B cell (primary cell): ENCODE data around the gene LRG1. TPM values are rescaled to one million over a fixed set of nuclear protein-coding genes. Genes with fewer than 3 reads are reported as not detected.

Experiments
- ATAC-seq: fragments of 200-7000 bp; cut with Tn5 transposase; one replicate; pipeline ENCODE4 v1.10.0; 2021; ENCODE audit warnings: low read depth, mild to moderate bottlenecking, moderate number of reproducible peaks, moderate library complexity
- CTCF ChIA-PET: fragments of 350-600 bp; sonication (Branson Sonifier 250); formaldehyde crosslinking; loops from one replicate; lab custom pipeline; 2021; ENCODE audit warnings: antibody characterized with exemption, inconsistent platforms; lab: Charles Lee
- POLR2A ChIA-PET: fragments of 350-600 bp; sonication (Branson Sonifier 250); formaldehyde crosslinking; loops from one replicate; lab custom pipeline; 2021; ENCODE audit warnings: antibody characterized with exemption; lab: Charles Lee
- DNase-seq: peaks from one replicate; pipeline ENCODE4 v3.0.0; 2013
- H2AFZ ChIP-seq: 2 replicates; pipeline ENCODE4 v1.6.1; 2012; ENCODE audit warnings: mild to moderate bottlenecking, low read depth, low read length; ENCODE audit not compliant: insufficient read depth, poor library complexity, severe bottlenecking
- H3K27ac ChIP-seq, 2 donors: 1 replicate in 1 of 2; 2 replicates in 1 of 2; pipeline ENCODE4 v1.5.1; 2012 to 2013; ENCODE audit warnings: low read length in 2 of 2, mild to moderate bottlenecking in 2 of 2, moderate library complexity in 1 of 2
- H3K27me3 ChIP-seq, 4 experiments: fragments of 200-600 bp in 1 of 4; sonication (generic) in 1 of 4; replicated peaks in 1 of 4; 1 replicate in 2 of 4; 2 replicates in 2 of 4; pipeline versions ENCODE4 v1.6.1 to v1.7.0; 2013 to 2016; ENCODE audit warnings: low read length in 3 of 4, mild to moderate bottlenecking in 2 of 4, mixed read lengths in 1 of 4, moderate library complexity in 1 of 4; ENCODE audit not compliant: insufficient read depth in 4 of 4, control insufficient read depth in 3 of 4; ENCODE audit errors: control extremely low read depth in 1 of 4
- H3K36me3 ChIP-seq, 2 experiments: replicated peaks in 1 of 2; 1 replicate in 1 of 2; 2 replicates in 1 of 2; pipeline versions ENCODE4 v1.6.1 to v1.7.1; 2013; ENCODE audit warnings: low read length in 1 of 2; ENCODE audit not compliant: insufficient read depth in 2 of 2, control insufficient read depth in 1 of 2; ENCODE audit errors: control extremely low read depth in 1 of 2, extremely low read depth in 1 of 2
- H3K4me1 ChIP-seq, 2 donors: fragments of 200-600 bp in 1 of 2; sonication (generic) in 1 of 2; 1 replicate in 1 of 2; 2 replicates in 1 of 2; pipeline versions ENCODE4 v1.5.1 to v1.6.1; 2013 to 2017; ENCODE audit warnings: low read length in 2 of 2; ENCODE audit not compliant: control insufficient read depth in 2 of 2, insufficient read depth in 2 of 2
- H3K4me2 ChIP-seq: replicated peaks from 2 replicates; pipeline ENCODE3; 2012; ENCODE audit warnings: mild to moderate bottlenecking, low read depth, low read length; ENCODE audit not compliant: poor library complexity, severe bottlenecking
- H3K4me3 ChIP-seq, 5 experiments: fragments of 200-600 bp in 1 of 5; sonication (generic) in 1 of 5; 1 replicate in 3 of 5; 2 replicates in 2 of 5; pipeline versions ENCODE4 v1.5.1 to v1.7.0; 2011 to 2016; ENCODE audit warnings: low read length in 4 of 5, mild to moderate bottlenecking in 4 of 5, low read depth in 2 of 5, control low read depth in 1 of 5, moderate library complexity in 1 of 5; ENCODE audit not compliant: insufficient read depth in 1 of 5; ENCODE audit errors: control extremely low read depth in 1 of 5, extremely low read depth in 1 of 5
- H3K79me2 ChIP-seq: fragments of 200-600 bp; sonication (generic); one replicate; pipeline ENCODE4 v1.6.0; 2016; ENCODE audit warnings: low read length; ENCODE audit not compliant: control insufficient read depth, insufficient read depth
- H3K9ac ChIP-seq: fragments of 200-600 bp; sonication (generic); 2 replicates; pipeline ENCODE4 v1.6.1; 2017; ENCODE audit warnings: mild to moderate bottlenecking, low read length, moderate library complexity
- H3K9me3 ChIP-seq, 3 donors: one replicate each; pipeline versions ENCODE4 v1.6.1 to v1.7.1; 2013; ENCODE audit warnings: low read length in 2 of 3; ENCODE audit not compliant: control insufficient read depth in 2 of 3, insufficient read depth in 1 of 3; ENCODE audit errors: control extremely low read depth in 1 of 3
- H4K20me1 ChIP-seq: 2 replicates; pipeline ENCODE4 v1.6.0; 2012; ENCODE audit warnings: mild to moderate bottlenecking, low read length; ENCODE audit not compliant: insufficient read depth, control insufficient read depth, poor library complexity, severe bottlenecking
- H3K27ac Mint-ChIP-seq: one replicate; pipeline ENCODE4 v1.8.0; 2021; ENCODE audit warnings: mixed read lengths
- H3K27me3 Mint-ChIP-seq: one replicate; pipeline ENCODE4 v1.8.0; 2021; ENCODE audit warnings: mixed read lengths
- H3K4me1 Mint-ChIP-seq: one replicate; pipeline ENCODE4 v1.8.0; 2021; ENCODE audit warnings: mixed read lengths
- H3K4me3 Mint-ChIP-seq: one replicate; pipeline ENCODE4 v1.8.0; 2021; ENCODE audit warnings: mixed read lengths
- H3K9me3 Mint-ChIP-seq: one replicate; pipeline ENCODE4 v1.8.0; 2022; ENCODE audit warnings: mixed read lengths; ENCODE audit not compliant: insufficient read depth
- EZH2 ChIP-seq: IDR thresholded peaks from 2 replicates; pipeline ENCODE4 v1.6.1; 2012; ENCODE audit warnings: borderline replicate concordance, low read depth, mild to moderate bottlenecking, moderate library complexity, low read length; ENCODE audit not compliant: insufficient read depth, poor library complexity, severe bottlenecking
- WGBS: methylation state at CpG from one replicate; pipeline ENCODE4 v1.1.5; 2013; ENCODE audit warnings: missing lambda C conversion rate; ENCODE audit not compliant: insufficient coverage; 5-methylcytosine and 5-hydroxymethylcytosine counted together
- intact Hi-C: fragments of 100-400 bp; cut with micrococcal nuclease; formaldehyde crosslinking; loops from one replicate; pipeline ENCODE4 v1.10.0; 2022
- polyA plus RNA-seq: library from polyadenylated mRNA; depleted of rRNA; stranded (reverse); fragments of >200 nt; gene quantifications from 2 replicates; pipeline ENCODE4 v1.2.3, GENCODE V29; 2012
- total RNA-seq, 2 donors: library from RNA; stranded (reverse); fragments of 120-200 nt in 1 of 2; gene quantifications; 1 replicate in 1 of 2; 2 replicates in 1 of 2; pipeline versions ENCODE4 v1.2.3 to v1.2.4, GENCODE V29; 2013 to 2022
- TF ChIP-seq, protein P1 (sequence below): fragments of 200-600 bp; IDR thresholded peaks from one replicate; pipeline ENCODE4 v1.8.0; 2022; ENCODE audit warnings: antibody characterized with exemption, mild to moderate bottlenecking

The LRG1 gene
- total and polyA plus RNA-seq, 2 donors (not counting 1 experiment from before 2014, with no cell fraction given) = 0.21 to 0.27 TPM

DNA sequence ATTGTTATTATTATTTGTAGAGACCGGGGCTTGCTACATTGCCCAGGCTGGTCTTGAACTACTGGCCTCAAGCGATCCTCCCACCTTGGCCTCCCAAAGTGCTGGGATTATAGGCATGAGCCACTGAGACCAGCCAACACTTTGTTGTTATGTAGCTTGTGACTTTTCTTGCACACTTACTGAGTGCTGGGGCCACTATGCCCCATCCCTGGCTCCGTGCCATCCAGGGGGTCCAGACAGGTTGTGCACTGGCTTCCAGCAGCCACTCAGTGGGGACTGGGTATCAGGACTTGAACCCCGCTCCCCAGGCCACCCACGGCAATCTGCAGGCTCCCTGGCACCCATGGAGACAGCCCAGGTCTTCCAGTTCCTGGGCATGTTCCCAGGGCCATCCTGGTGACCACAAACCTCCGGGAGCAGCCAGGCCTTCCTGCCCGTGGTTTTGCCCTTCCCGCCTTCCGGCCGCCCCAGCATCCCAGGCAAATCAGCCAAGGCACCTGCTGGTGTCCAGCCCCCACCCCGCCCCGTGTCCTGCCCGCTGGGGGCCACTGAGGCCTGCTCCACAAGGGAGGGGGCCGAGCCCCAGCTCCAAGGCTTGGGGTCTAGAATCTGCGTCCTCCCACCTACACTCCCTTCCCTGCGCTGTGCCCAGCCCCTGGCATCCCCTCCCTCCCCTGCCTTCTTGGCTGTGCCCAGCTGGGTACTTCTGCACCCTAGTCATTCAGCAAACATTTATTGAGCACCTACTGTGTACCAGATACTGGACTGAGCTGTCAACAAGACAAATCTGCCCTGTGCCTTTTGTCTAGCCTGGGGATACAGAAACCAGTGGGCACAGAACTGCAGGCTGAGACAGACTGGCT lies 43.4 kb upstream of the LRG1 start:
- TF ChIP-seq, protein P1, sequence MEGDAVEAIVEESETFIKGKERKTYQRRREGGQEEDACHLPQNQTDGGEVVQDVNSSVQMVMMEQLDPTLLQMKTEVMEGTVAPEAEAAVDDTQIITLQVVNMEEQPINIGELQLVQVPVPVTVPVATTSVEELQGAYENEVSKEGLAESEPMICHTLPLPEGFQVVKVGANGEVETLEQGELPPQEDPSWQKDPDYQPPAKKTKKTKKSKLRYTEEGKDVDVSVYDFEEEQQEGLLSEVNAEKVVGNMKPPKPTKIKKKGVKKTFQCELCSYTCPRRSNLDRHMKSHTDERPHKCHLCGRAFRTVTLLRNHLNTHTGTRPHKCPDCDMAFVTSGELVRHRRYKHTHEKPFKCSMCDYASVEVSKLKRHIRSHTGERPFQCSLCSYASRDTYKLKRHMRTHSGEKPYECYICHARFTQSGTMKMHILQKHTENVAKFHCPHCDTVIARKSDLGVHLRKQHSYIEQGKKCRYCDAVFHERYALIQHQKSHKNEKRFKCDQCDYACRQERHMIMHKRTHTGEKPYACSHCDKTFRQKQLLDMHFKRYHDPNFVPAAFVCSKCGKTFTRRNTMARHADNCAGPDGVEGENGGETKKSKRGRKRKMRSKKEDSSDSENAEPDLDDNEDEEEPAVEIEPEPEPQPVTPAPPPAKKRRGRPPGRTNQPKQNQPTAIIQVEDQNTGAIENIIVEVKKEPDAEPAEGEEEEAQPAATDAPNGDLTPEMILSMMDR = no peak
- no peak for TF ChIP-seq EZH2
- Histone ChIP-seq H2AFZ (no peak overlapping the region), H3K4me1 (peaks cover 15 to 18% of the 10 kb centered on the region in 2 donors), H3K4me2 (no peak overlapping the region), H3K36me3 (no peaks in the 10 kb centered on the region), H3K4me3 (no peak overlapping the region), H3K27ac (no peak overlapping the region), H3K79me2 (no peaks in the 10 kb centered on the region), H3K9ac (no peak overlapping the region), H3K27me3 (peaks cover 0 to 74% (median 45%) of the 10 kb centered on the region in 4 experiments), H4K20me1 (no peaks in the 10 kb centered on the region), H3K9me3 (peaks cover 0 to 16% (median 0%) of the 10 kb centered on the region in 3 donors)
- intact Hi-C loops = no loop called here
- ChIA-PET POLR2A (no interaction called here), CTCF (no interaction called here)
- H3K27me3 Mint-ChIP-seq = peaks cover 42% of the 10 kb centered on the region
- H3K4me3 Mint-ChIP-seq = no peak overlapping the region
- H3K4me1 Mint-ChIP-seq = peaks cover 14% of the 10 kb centered on the region
- no peak overlapping the region for H3K27ac Mint-ChIP-seq
- ATAC-seq (no peak), DNase-seq (no peak)
- no peaks in the 10 kb centered on the region for H3K9me3 Mint-ChIP-seq
- WGBS = 25% methylated on average over 16 of the region's 16 CpGs
